Prostate gland (tissue), 2 donors: ENCODE data around the gene MGLL. TPM values are rescaled to one million over a fixed set of nuclear protein-coding genes. Genes with fewer than 3 reads are reported as not detected.

ENCODE experiments used
- DNase-seq: peaks from one replicate; pipeline ENCODE4 v3.0.0-alpha.2; 2019; ENCODE audit warnings: low spot score
- H3K27ac ChIP-seq, 2 donors: fragments of 200-600 bp; sonication (generic); 2 replicates each; pipeline ENCODE4 v1.5.1; 2017 to 2019
- H3K27me3 ChIP-seq: fragments of 200-600 bp; sonication (generic); replicated peaks from 2 replicates; pipeline ENCODE4 v1.5.1; 2019; ENCODE audit not compliant: insufficient read depth
- H3K36me3 ChIP-seq, 2 donors: fragments of 200-600 bp; sonication (generic); 1 replicate in 1 of 2; 2 replicates in 1 of 2; pipeline versions ENCODE4 v1.5.1 to v1.8.1; 2017 to 2019
- H3K4me1 ChIP-seq: fragments of 200-600 bp; sonication (generic); replicated peaks from 2 replicates; pipeline ENCODE4 v1.5.1; 2019
- H3K4me3 ChIP-seq, 2 donors: fragments of 200-600 bp; sonication (generic); 2 replicates each; pipeline ENCODE4 v1.5.1; 2017 to 2019
- H3K9me3 ChIP-seq: fragments of 200-600 bp; sonication (generic); 2 replicates; pipeline ENCODE4 v1.5.1; 2017
- CTCF ChIP-seq, 4 experiments: fragments of 200-600 bp in 2 of 4; fragments of 450-650 bp in 2 of 4; sonication (generic) in 2 of 4; IDR thresholded peaks; 1 replicate in 3 of 4; 2 replicates in 1 of 4; pipeline ENCODE4 v1.5.1; 2016 to 2019; ENCODE audit warnings: antibody characterized with exemption in 4 of 4, mild to moderate bottlenecking in 2 of 4, moderate library complexity in 2 of 4
- POLR2A ChIP-seq: fragments of 450-650 bp; IDR thresholded peaks from one replicate; pipeline ENCODE4 v1.6.1; 2016; ENCODE audit warnings: antibody characterized with exemption, mild to moderate bottlenecking
- POLR2AphosphoS5 ChIP-seq: sonication (generic); formaldehyde crosslinking; IDR thresholded peaks from one replicate; pipeline ENCODE4 v1.6.1; 2017; ENCODE audit warnings: antibody characterized with exemption
- WGBS: methylation state at CpG from one replicate; pipeline ENCODE4 v1.1.5; 2018; 5-methylcytosine and 5-hydroxymethylcytosine counted together
- intact Hi-C: fragments of 100-400 bp; cut with DNase I; formaldehyde crosslinking; loops from one replicate; pipeline ENCODE4 v1.14.2; 2022
- total RNA-seq, 2 donors: library from RNA; depleted of rRNA; stranded (reverse); fragments of >200 nt; gene quantifications; one replicate each; pipeline ENCODE4 v1.1.0, GENCODE V29; 2016

Gene MGLL
- total RNA-seq, 2 donors from 2014 or later, result 20.0 to 31.8 TPM

GRCh38 chr3:127812151-127812550, 10.2 kb downstream of the MGLL start:
- H3K36me3 ChIP-seq, result no peaks in the 10 kb centered on the region
- no peak overlapping the region for H3K27ac ChIP-seq
- no peaks in the 10 kb centered on the region for H3K27me3 ChIP-seq
- no peaks in the 10 kb centered on the region for H3K9me3 ChIP-seq
- no peak for DNase-seq
- intact Hi-C loops, result loop anchor here (10.0 kb wide), 1 partner anchor 217 kb away; the partner anchor contains the start of genes MCM2 and TPRA1
- no peaks in the 10 kb centered on the region for H3K4me1 ChIP-seq
- H3K4me3 ChIP-seq, result no peak overlapping the region
- TF ChIP-seq POLR2A, result no peak
- no peak for TF ChIP-seq CTCF (IDR thresholded peaks at IDR 0.05)
- TF ChIP-seq POLR2AphosphoS5, result no peak

- no peak for TF ChIP-seq POLR2AphosphoS5
- no peak for TF ChIP-seq CTCF (IDR thresholded peaks at IDR 0.05)
- TF ChIP-seq POLR2A, result no peak
- Histone ChIP-seq H3K27me3 (no peaks in the 10 kb centered on the region), H3K36me3 (no peaks in the 10 kb centered on the region), H3K4me3 (no peak overlapping the region), H3K9me3 (no peaks in the 10 kb centered on the region), H3K27ac (no peak overlapping the region), H3K4me1 (no peaks in the 10 kb centered on the region)
- intact Hi-C loops, result loop anchor here (10.0 kb wide), 1 partner anchor 217 kb away; the partner anchor contains the start of genes MCM2 and TPRA1
- DNase-seq, result no peak
- WGBS, result 95% methylated on average over 3 of the region's 3 CpGs
Observed at GRCh38 chr3:127811717-127812116, 10.6 kb downstream of the MGLL start.

GRCh38 chr3:127809611-127810010, 12.7 kb downstream of the MGLL start:
- Histone ChIP-seq H3K4me1 (no peaks in the 10 kb centered on the region), H3K9me3 (no peaks in the 10 kb centered on the region), H3K4me3 (no peak overlapping the region), H3K27ac (no peak overlapping the region), H3K36me3 (no peaks in the 10 kb centered on the region), H3K27me3 (no peaks in the 10 kb centered on the region)
- 84% methylated on average over 2 of the region's 2 CpGs for WGBS
- intact Hi-C loops, result loop anchor here (10.0 kb wide), 1 partner anchor 215 kb away; the partner anchor contains the start of genes MCM2 and TPRA1
- TF ChIP-seq POLR2A (no peak), CTCF (IDR thresholded peaks at IDR 0.05) (no peak), POLR2AphosphoS5 (no peak)
- no peak for DNase-seq

- H3K27ac ChIP-seq, result no peak overlapping the region
- DNase-seq, result no peak
- intact Hi-C loops, result no loop called here
- 90% methylated on average over 1 of the region's 1 CpG for WGBS
- TF ChIP-seq POLR2AphosphoS5, result no peak
- H3K4me3 ChIP-seq, result no peak overlapping the region
- no peaks in the 10 kb centered on the region for H3K36me3 ChIP-seq
- no peaks in the 10 kb centered on the region for H3K4me1 ChIP-seq
- H3K27me3 ChIP-seq, result no peaks in the 10 kb centered on the region
- no peaks in the 10 kb centered on the region for H3K9me3 ChIP-seq
Observed at GRCh38 chr3:127809211-127809610, 13.1 kb downstream of the MGLL start.

- no peak for TF ChIP-seq CTCF (IDR thresholded peaks at IDR 0.05)
- no peak for TF ChIP-seq POLR2A
- no peak for TF ChIP-seq POLR2AphosphoS5
- Histone ChIP-seq H3K4me1 (no peaks in the 10 kb centered on the region), H3K27me3 (no peaks in the 10 kb centered on the region), H3K36me3 (no peaks in the 10 kb centered on the region), H3K4me3 (no peak overlapping the region), H3K9me3 (no peaks in the 10 kb centered on the region), H3K27ac (no peak overlapping the region)
- intact Hi-C loops, result no loop called here
- DNase-seq, result no peak
Observed at GRCh38 chr3:127808197-127808596, 14.1 kb downstream of the MGLL start.
